ENCODE measurements around the gene RPS16. TPM values are rescaled to one million over a fixed set of nuclear protein-coding genes. Genes with fewer than 3 reads are reported as not detected.
A peak's percentile ranks its signal among the peaks of the same experiment; 100 is the strongest.

The RPS16 gene
- total and polyA plus RNA-seq, 3 experiments from 2014 or later: 1,795 to 2,668 (median 2,654) TPM

DNA sequence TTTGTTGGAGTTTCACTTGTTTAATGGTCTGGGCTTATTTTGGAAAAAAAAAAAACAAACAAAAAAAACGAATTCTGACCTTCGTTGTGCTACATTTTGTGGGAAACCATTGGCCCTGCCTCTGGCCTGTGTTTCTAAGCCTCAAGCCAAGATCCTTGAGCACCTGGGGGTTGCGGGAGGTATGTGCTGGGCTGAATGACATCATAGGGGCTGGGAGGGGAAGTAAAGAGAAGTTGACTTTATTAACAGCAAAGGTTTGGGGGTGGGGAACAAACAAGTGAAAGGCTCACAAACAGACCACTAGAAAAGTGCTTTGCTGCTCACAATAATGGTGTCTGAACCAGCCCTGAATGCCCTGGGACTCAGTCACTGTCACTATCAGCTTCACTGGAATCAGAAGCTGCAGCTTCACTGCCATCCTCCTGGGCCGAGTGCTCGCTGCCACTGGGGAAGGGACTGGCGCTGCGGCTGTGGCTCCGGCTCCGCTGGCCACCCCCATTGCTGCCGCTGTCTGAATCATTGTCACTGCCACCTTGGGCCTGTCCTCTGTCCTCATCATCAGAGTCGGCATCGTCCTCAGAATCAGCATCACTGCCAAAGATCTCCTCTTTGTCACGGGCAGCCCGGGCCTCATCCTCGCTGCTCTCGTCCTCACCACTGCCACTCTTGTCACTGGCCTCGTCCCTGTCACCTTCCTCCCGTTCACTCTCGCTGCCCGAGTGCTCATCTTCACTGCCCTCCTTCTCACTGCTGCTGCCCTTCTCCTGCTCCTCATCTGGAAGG lies 49.9 kb downstream of the RPS16 start:
- Histone ChIP-seq H3K4me3 (ENCODE audit: low read length) (no peak overlapping the region), H3K9me3 (ENCODE audit: low read length) (no peaks in the 10 kb centered on the region), H3K36me3 (ENCODE audit: insufficient read depth, low read length) (peaks cover 35% of the 10 kb centered on the region), H3K27ac (ENCODE audit: low read depth, low read length) (no peak overlapping the region), H3K4me1 (ENCODE audit: insufficient read depth, low read length) (peaks cover 12% of the 10 kb centered on the region), H3K27me3 (ENCODE audit: insufficient read depth, low read length, poor library complexity, severe bottlenecking) (no peaks in the 10 kb centered on the region)
- POLR2A ChIA-PET: no interaction called here
- no peaks in the 10 kb centered on the region for H3K9me3 Mint-ChIP-seq
- no peak for DNase-seq
- peaks cover 16 to 19% (median 18%) of the 10 kb centered on the region in 3 donors for H3K4me1 Mint-ChIP-seq
- H3K4me3 Mint-ChIP-seq: peak overlapping the region in 1 of 7 donors; percentile 75
- CTCF ChIA-PET: interaction anchor here (1.4 kb wide), 1 partner anchor 12 kb away, joined by 3 read pairs; no protein-coding TSS in a partner anchor
- peaks cover 0 to 2% of the 10 kb centered on the region in 2 donors for H3K27me3 Mint-ChIP-seq
- H3K36me3 Mint-ChIP-seq: peaks cover 0 to 87% (median 18%) of the 10 kb centered on the region in 3 donors
- H3K27ac Mint-ChIP-seq: peak overlapping the region; percentile 7 to 84 (median 58)

DNA sequence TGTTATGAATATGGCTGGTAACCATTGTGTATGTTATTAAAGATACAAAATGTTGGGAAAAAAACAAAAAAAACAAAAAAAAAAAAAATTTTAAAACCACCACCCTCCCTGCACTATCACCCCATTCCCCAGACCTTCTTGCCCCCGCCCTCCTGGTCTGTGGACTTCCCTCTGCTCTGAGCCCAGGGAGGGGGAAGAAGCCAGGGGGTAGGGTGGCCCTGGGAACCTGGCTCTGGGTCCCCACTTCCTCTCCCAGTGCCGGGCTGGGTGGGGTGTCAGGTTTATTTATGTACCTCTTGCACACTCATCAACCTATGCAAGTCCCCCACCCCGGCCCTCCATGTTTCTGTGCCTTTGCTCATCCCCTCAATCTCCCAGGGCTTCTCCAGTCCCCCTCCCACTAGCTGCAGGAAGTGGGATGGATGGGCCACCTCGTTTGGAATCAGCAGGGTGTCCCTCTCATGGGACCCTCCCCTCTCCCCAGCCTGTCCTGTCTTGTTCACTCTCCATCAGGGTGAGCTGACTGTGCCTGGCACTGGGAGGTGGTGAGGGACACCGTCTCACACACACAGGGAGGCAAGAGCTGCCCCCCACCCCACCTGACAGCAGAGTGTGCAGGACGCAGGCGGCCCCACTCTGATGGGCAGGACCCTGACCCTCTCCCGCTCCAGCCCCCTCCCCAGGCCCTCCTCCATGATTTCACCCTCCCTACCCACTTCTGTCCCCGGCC lies 50.7 kb downstream of the RPS16 start:
- H3K36me3 ChIP-seq (ENCODE audit: insufficient read depth, low read length): peaks cover 38% of the 10 kb centered on the region

More for the DNA sequence above, 50.7 kb downstream of the RPS16 start:
- Mint-ChIP-seq H3K4me1 (peaks cover 11 to 13% (median 13%) of the 10 kb centered on the region in 3 donors), H3K9me3 (no peaks in the 10 kb centered on the region), H3K36me3 (peaks cover 0 to 89% (median 18%) of the 10 kb centered on the region in 3 donors), H3K27ac (peak overlapping the region in 4 of 8 donors; percentile 66 to 84 (median 78)), H3K27me3 (peaks cover 0 to 2% of the 10 kb centered on the region in 2 donors), H3K4me3 (no peak overlapping the region)
- DNase-seq: no peak
- Histone ChIP-seq H3K27ac (ENCODE audit: low read depth, low read length) (no peak overlapping the region), H3K4me3 (ENCODE audit: low read length) (no peak overlapping the region), H3K27me3 (ENCODE audit: insufficient read depth, low read length, poor library complexity, severe bottlenecking) (no peaks in the 10 kb centered on the region), H3K4me1 (ENCODE audit: insufficient read depth, low read length) (peaks cover 7% of the 10 kb centered on the region), H3K9me3 (ENCODE audit: low read length) (no peaks in the 10 kb centered on the region)
- ChIA-PET POLR2A (no interaction called here), CTCF (interaction anchor here (1.4 kb wide), 1 partner anchor 13 kb away, joined by 3 read pairs; no protein-coding TSS in a partner anchor)

Other genes with a start within 250 kb of the RPS16 start
- not detected for gene NCCRP1, start 239.0 kb downstream of the RPS16 start, total RNA-seq
- gene NCCRP1, start 239.0 kb downstream of the RPS16 start, polyA plus RNA-seq: not detected
- gene SYCN, start 231.7 kb downstream of the RPS16 start, total RNA-seq: not detected
- not detected for gene SYCN, start 231.7 kb downstream of the RPS16 start, polyA plus RNA-seq
- gene IFNL3, start 190.9 kb downstream of the RPS16 start, total RNA-seq: not detected
- not detected for gene IFNL3, start 190.9 kb downstream of the RPS16 start, polyA plus RNA-seq
- gene IFNL4, start 187.1 kb downstream of the RPS16 start, total RNA-seq: under 1 TPM in 1 of 2 experiments, not detected in 1; 0.31 TPM
- gene IFNL4, start 187.1 kb downstream of the RPS16 start, polyA plus RNA-seq: not detected
- not detected for gene IFNL2, start 167.6 kb downstream of the RPS16 start, total RNA-seq
- not detected for gene IFNL2, start 167.6 kb downstream of the RPS16 start, polyA plus RNA-seq
- not detected for gene IFNL1, start 139.5 kb downstream of the RPS16 start, total RNA-seq
- gene IFNL1, start 139.5 kb downstream of the RPS16 start, polyA plus RNA-seq: 4.6 TPM
- 1 to 10 TPM; 4.3 to 4.9 TPM for gene LRFN1, start 115.1 kb downstream of the RPS16 start, total RNA-seq
- 6.7 TPM for gene LRFN1, start 115.1 kb downstream of the RPS16 start, polyA plus RNA-seq
- gene GMFG, start 99.9 kb downstream of the RPS16 start, total RNA-seq: 100 to 1,000 TPM; 246 to 247 TPM
- gene GMFG, start 99.9 kb downstream of the RPS16 start, polyA plus RNA-seq: 1,052 TPM
- 10 to 100 TPM; 54.3 to 55.6 TPM for gene SAMD4B, start 93.5 kb downstream of the RPS16 start, total RNA-seq
- gene SAMD4B, start 93.5 kb downstream of the RPS16 start, polyA plus RNA-seq: 18.7 TPM
- 10 to 100 TPM; 44.6 to 46.9 TPM for gene PAF1, start 44.8 kb downstream of the RPS16 start, total RNA-seq
- gene PAF1, start 44.8 kb downstream of the RPS16 start, polyA plus RNA-seq: 50.2 TPM
- gene MED29, start 44.6 kb downstream of the RPS16 start, total RNA-seq: 10 to 100 TPM; 39.3 to 39.6 TPM
- 56.8 TPM for gene MED29, start 44.6 kb downstream of the RPS16 start, polyA plus RNA-seq
- gene ZFP36, start 29.1 kb downstream of the RPS16 start, total RNA-seq: 10 to 100 TPM; 32.8 to 36.4 TPM
- 355 TPM for gene ZFP36, start 29.1 kb downstream of the RPS16 start, polyA plus RNA-seq
- 10 to 100 TPM; 35.2 to 36.4 TPM for gene PLEKHG2, start 23.3 kb downstream of the RPS16 start, total RNA-seq
- 4.0 TPM for gene PLEKHG2, start 23.3 kb downstream of the RPS16 start, polyA plus RNA-seq
- gene SUPT5H, start 9.6 kb upstream of the RPS16 start, total RNA-seq: 100 to 1,000 TPM; 190 to 196 TPM
- gene SUPT5H, start 9.6 kb upstream of the RPS16 start, polyA plus RNA-seq: 115 TPM
- gene TIMM50, start 44.9 kb upstream of the RPS16 start, total RNA-seq: 100 to 1,000 TPM; 131 to 137 TPM
- 47.3 TPM for gene TIMM50, start 44.9 kb upstream of the RPS16 start, polyA plus RNA-seq
- gene DLL3, start 63.0 kb upstream of the RPS16 start, total RNA-seq: 1 to 10 TPM in 1 of 2 experiments, under 1 TPM in 1; 0.92 to 1.4 TPM
- 0.25 TPM for gene DLL3, start 63.0 kb upstream of the RPS16 start, polyA plus RNA-seq
- gene SELENOV, start 79.2 kb upstream of the RPS16 start, total RNA-seq: not detected
- not detected for gene SELENOV, start 79.2 kb upstream of the RPS16 start, polyA plus RNA-seq
- 1 to 10 TPM; 3.4 to 3.7 TPM for gene EID2B, start 96.9 kb upstream of the RPS16 start, total RNA-seq
- 8.5 TPM for gene EID2B, start 96.9 kb upstream of the RPS16 start, polyA plus RNA-seq
- 10 to 100 TPM; 14.0 to 15.4 TPM for gene EID2, start 104.2 kb upstream of the RPS16 start, total RNA-seq
- 29.2 TPM for gene EID2, start 104.2 kb upstream of the RPS16 start, polyA plus RNA-seq
- gene LGALS13, start 166.6 kb upstream of the RPS16 start, total RNA-seq: not detected
- not detected for gene LGALS13, start 166.6 kb upstream of the RPS16 start, polyA plus RNA-seq
- gene LGALS16, start 220.0 kb upstream of the RPS16 start, total RNA-seq: not detected
- not detected for gene LGALS16, start 220.0 kb upstream of the RPS16 start, polyA plus RNA-seq

Data from CD8-positive, alpha-beta memory T cell (primary cell).